Nephron progenitor cell (in vitro differentiated cells): Measurements from ENCODE around the gene RABL2A.
A peak's percentile ranks its signal among the peaks of the same experiment; 100 is the strongest.
"Not testable (repeated sequence)": the region's sequence is repeated elsewhere in the genome, so short reads cannot be mapped to it uniquely, and the experiment has no call there.

Experiments used
- DNase-seq: peaks from one replicate; pipeline ENCODE4 v3.0.0; 2021
- H3K27ac Mint-ChIP-seq: 2 replicates; pipeline ENCODE4 v1.8.0; 2021; ENCODE audit warnings: mild to moderate bottlenecking, moderate library complexity, mixed read lengths
- H3K27me3 Mint-ChIP-seq: 2 replicates; pipeline ENCODE4 v1.8.0; 2021; ENCODE audit warnings: mild to moderate bottlenecking, low read depth, mixed read lengths; ENCODE audit not compliant: poor library complexity
- H3K36me3 Mint-ChIP-seq: 2 replicates; pipeline ENCODE4 v1.8.0; 2021; ENCODE audit warnings: low read depth, mixed read lengths
- H3K4me1 Mint-ChIP-seq: 2 replicates; pipeline ENCODE4 v1.8.0; 2021; ENCODE audit warnings: mixed read lengths
- H3K4me3 Mint-ChIP-seq: 2 replicates; pipeline ENCODE4 v1.8.0; 2021; ENCODE audit warnings: mild to moderate bottlenecking, moderate library complexity, mixed read lengths
- H3K9me3 Mint-ChIP-seq: 2 replicates; pipeline ENCODE4 v1.8.0; 2021; ENCODE audit warnings: mild to moderate bottlenecking, moderate library complexity, mixed read lengths
- TF ChIP-seq, protein P1 (sequence below): fragments of 200-600 bp; sonication (generic); IDR thresholded peaks from 2 replicates; pipeline ENCODE4 v1.5.0; 2021; ENCODE audit warnings: antibody characterized with exemption

The RABL2A gene

DNA sequence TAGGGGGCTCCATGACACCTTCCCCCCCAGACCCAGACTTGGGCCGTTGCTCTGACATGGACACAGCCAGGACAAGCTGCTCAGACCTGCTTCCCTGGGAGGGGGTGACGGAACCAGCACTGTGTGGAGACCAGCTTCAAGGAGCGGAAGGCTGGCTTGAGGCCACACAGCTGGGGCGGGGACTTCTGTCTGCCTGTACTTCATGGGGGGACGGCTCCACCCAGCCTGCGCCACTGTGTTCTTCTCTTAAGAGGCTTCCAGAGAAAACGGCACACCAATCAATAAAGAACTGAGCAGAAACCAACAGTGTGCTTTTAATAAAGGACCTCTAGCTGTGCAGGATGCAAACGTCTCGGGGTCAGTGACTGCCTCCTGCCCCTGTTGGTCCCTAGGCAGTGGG lies 28.3 kb upstream of the RABL2A start:
- not testable (repeated sequence) for H3K9me3 Mint-ChIP-seq, H3K36me3 Mint-ChIP-seq, DNase-seq, H3K27ac Mint-ChIP-seq, H3K27me3 Mint-ChIP-seq, H3K4me1 Mint-ChIP-seq, H3K4me3 Mint-ChIP-seq

DNA sequence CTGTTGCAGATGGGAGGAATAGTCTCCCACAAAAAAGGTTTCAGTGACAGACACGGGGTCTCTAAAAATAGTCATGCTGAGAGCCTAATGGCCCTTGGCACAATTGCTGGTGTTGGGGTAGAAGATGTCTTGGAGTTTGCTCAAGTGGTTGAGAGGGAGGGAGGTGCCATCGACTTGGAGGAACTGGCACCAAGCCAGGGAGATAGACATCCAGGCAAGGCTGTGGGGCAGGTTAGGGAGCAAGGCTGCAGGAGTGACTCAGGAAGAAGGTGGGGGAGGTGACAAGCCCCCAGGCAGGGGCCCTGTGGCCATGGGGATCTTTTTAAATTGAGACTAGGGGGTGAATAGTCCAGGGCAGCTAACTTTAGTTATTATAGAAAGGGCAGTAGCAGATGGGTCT lies 27.9 kb upstream of the RABL2A start:
- not testable (repeated sequence) for H3K4me3 Mint-ChIP-seq

DNA sequence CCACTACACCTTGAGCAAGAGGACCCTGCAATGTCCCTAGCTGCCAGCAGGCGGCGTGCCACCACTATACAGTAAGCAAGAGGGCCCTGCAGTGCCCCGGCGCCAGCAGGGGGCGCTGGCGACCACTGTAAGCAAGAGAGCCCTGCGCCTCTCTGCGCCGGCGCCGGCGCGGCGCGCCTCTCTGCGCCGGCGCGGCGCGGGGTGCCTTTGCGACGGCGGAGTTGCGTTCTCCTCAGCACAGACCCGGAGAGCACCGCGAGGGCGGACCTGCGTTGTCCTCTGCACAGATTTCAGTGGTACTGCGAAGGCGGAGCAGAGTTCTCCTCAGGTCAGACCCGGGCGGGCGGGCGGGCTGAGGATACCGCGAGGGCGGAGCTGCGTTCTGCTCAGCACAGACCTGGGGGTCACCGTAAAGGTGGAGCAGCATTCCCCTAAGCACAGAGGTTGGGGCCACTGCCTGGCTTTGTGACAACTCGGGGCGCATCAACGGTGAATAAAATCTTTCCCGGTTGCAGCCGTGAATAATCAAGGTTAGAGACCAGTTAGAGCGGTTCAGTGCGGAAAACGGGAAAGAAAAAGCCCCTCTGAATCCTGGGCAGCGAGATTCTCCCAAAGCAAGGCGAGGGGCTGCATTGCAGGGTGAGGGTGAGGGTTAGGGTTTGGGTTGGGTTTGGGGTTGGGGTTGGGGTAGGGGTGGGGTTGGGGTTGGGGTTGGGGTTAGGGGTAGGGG lies 24.9 kb upstream of the RABL2A start:
- H3K4me1 Mint-ChIP-seq, H3K27ac Mint-ChIP-seq, H3K9me3 Mint-ChIP-seq, H3K27me3 Mint-ChIP-seq, H3K36me3 Mint-ChIP-seq: not testable (repeated sequence)
- peak; percentile 33 for DNase-seq
- peak overlapping the region; percentile 40 for H3K4me3 Mint-ChIP-seq

More for the DNA sequence above, 27.9 kb upstream of the RABL2A start:
- not testable (repeated sequence) for H3K4me1 Mint-ChIP-seq, H3K36me3 Mint-ChIP-seq, H3K27ac Mint-ChIP-seq, H3K9me3 Mint-ChIP-seq, H3K27me3 Mint-ChIP-seq, DNase-seq

DNA sequence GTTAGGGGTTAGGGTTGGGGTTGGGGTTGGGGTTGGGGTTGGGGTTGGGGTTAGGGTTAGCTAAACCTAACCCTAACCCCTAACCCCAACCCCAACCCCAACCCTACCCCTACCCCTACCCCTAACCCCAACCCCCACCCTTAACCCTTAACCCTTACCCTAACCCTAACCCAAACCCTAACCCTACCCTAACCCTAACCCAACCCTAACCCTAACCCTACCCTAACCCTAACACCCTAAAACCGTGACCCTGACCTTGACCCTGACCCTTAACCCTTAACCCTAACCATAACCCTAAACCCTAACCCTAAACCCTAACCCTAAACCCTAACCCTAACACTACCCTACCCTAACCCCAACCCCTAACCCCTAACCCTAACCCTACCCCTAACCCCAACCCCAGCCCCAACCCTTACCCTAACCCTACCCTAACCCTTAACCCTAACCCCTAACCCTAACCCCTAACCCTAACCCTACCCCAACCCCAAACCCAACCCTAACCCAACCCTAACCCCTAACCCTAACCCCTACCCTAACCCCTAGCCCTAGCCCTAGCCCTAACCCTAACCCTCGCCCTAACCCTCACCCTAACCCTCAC lies 24.1 kb upstream of the RABL2A start:
- peak overlapping the region; percentile 95 for H3K4me3 Mint-ChIP-seq
- H3K9me3 Mint-ChIP-seq = peaks cover 5% of the 10 kb centered on the region
- H3K27ac Mint-ChIP-seq = peak overlapping the region; percentile 93
- peaks cover 3% of the 10 kb centered on the region for H3K27me3 Mint-ChIP-seq
- TF ChIP-seq, protein P1, sequence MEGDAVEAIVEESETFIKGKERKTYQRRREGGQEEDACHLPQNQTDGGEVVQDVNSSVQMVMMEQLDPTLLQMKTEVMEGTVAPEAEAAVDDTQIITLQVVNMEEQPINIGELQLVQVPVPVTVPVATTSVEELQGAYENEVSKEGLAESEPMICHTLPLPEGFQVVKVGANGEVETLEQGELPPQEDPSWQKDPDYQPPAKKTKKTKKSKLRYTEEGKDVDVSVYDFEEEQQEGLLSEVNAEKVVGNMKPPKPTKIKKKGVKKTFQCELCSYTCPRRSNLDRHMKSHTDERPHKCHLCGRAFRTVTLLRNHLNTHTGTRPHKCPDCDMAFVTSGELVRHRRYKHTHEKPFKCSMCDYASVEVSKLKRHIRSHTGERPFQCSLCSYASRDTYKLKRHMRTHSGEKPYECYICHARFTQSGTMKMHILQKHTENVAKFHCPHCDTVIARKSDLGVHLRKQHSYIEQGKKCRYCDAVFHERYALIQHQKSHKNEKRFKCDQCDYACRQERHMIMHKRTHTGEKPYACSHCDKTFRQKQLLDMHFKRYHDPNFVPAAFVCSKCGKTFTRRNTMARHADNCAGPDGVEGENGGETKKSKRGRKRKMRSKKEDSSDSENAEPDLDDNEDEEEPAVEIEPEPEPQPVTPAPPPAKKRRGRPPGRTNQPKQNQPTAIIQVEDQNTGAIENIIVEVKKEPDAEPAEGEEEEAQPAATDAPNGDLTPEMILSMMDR = no peak
- no peak for DNase-seq
- H3K4me1 Mint-ChIP-seq = peaks cover 4% of the 10 kb centered on the region
- no peaks in the 10 kb centered on the region for H3K36me3 Mint-ChIP-seq

DNA sequence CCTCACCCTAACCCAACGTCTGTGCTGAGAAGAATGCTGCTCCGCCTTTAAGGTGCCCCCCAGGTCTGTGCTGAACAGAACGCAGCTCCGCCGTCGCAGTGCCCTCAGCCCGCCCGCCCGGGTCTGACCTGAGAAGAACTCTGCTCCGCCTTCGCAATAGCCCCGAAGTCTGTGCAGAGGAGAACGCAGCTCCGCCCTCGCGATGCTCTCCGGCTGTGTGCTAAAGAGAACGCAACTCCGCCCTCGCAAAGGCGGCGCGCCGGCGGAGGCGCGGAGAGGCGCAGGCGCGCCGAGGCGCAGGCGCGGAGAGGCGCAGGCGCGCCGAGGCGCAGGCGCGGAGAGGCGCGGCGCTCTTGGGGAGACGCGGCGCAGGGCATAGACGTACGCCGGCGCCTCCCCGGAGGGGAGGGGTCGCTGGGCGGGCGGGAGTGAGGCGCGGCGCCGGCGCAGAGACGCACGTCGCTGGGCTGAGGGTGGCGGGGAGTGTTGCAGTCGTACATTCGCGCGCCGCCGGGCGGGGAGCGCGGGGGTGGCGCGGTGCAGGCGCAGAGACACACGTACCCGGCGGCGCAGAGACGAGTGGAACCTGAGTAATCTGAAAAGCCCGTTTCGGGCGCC lies 23.5 kb upstream of the RABL2A start:
- H3K9me3 Mint-ChIP-seq, H3K36me3 Mint-ChIP-seq, H3K27me3 Mint-ChIP-seq, H3K4me1 Mint-ChIP-seq: not testable (repeated sequence)
- peak overlapping the region; percentile 95 for H3K4me3 Mint-ChIP-seq
- DNase-seq = peak; percentile 79
- H3K27ac Mint-ChIP-seq = peak overlapping the region; percentile 93

DNA sequence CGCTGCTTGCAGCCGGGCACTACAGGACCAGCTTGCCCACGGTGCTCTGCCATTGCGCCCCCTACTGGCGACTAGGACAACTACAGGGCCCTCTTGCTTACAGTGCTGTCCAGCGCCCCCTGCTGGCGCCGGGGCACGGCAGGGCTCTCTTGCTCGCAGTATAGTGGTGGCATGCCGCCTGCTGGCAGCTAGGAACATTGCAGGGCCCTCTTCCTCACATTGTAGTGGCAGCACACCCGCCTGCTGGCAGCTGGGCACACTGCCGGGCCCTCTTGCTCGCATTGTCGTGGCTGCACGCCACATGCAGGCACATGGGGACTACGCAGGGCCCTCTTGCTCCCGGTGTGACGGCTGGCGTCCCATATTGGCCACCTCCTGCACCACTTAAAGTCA lies 23.0 kb upstream of the RABL2A start:
- TF ChIP-seq, protein P1 = peak; percentile 100
- H3K4me1 Mint-ChIP-seq, H3K27me3 Mint-ChIP-seq, H3K36me3 Mint-ChIP-seq, H3K9me3 Mint-ChIP-seq: not testable (repeated sequence)
- DNase-seq = peak; percentile 89
- Mint-ChIP-seq H3K27ac (peak overlapping the region; percentile 92), H3K4me3 (peak overlapping the region; percentile 95)

DNA sequence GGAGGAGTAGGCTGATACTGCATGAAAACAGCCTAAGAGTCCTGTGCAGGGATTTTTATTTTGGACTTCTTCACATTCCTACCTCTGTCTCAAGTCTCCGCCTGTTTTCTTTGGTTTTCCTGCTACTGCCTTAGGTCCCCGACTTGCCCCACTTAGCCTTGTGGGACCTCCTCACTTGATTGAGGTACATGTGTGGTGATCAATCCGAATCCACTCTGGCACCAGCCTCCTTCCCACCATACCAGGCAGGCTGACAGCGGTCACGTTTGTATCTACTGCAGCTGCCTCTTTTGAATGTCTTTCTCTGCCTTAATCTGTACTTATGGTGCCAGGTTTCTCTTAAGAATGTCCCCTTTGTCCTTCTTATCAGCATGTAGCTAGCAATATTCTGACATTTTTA lies 22.4 kb upstream of the RABL2A start:
- H3K4me3 Mint-ChIP-seq = peak overlapping the region; percentile 95
- H3K4me1 Mint-ChIP-seq, H3K9me3 Mint-ChIP-seq, H3K36me3 Mint-ChIP-seq, H3K27me3 Mint-ChIP-seq, H3K27ac Mint-ChIP-seq, DNase-seq: not testable (repeated sequence)

DNA sequence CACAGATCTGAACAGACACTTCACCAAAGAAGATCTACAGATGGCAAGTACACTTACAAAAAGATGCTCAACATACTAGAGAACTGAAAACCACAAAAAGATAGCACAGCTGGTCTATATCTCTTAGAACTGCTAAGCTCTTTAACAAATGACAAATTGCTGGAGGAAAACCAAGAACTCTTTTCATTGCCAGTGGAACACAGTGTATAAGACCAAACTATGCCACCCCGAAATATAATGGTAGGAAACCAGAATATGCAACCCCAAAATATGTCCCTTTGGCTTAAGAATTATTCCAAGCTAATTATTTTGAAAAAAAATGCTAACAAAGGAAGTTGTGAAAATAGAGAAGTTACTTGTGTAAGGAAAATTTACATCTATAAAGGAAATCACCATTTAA lies 21.0 kb upstream of the RABL2A start:
- not testable (repeated sequence) for H3K27me3 Mint-ChIP-seq, H3K36me3 Mint-ChIP-seq, H3K9me3 Mint-ChIP-seq, DNase-seq, H3K27ac Mint-ChIP-seq, H3K4me3 Mint-ChIP-seq, H3K4me1 Mint-ChIP-seq

DNA sequence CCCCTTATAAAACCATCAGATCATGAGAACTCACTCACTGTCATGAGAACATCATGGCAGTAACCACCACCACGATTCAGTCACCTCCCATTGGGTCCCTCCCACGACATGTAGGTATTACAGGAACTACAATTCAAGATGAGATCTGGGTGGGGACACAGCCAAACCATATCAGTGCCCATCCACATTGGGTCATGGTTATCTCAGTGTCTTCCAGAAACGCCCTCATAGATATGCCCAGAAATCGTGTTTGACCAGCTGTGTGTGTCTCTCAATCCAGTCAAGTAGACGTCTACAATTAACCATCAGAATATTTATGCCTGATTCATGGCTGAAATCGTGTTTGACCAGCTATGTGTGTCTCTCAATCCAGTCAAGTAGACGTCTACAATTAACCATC lies 17.2 kb upstream of the RABL2A start:
- H3K36me3 Mint-ChIP-seq, H3K27me3 Mint-ChIP-seq, H3K4me3 Mint-ChIP-seq, H3K27ac Mint-ChIP-seq, H3K4me1 Mint-ChIP-seq, DNase-seq, H3K9me3 Mint-ChIP-seq: not testable (repeated sequence)

DNA sequence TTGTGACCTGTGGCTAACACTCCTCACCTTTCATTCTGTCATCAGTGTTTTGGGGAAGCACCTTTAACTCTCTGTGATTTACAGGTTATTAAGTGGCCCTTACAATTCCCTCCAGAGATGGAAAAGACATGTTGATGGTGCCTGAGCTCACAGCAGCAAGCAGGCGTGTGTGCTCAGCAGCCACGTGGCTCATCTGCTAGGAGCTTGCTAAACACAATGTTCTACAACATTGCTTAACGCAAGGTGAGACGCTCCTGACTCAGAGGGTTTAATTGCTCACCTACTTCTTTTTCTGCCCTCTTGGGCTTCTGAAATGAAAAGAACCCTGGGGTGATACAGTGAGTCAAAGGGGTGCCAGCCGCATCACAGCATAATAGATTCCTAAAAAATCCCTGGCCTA lies 6.1 kb upstream of the RABL2A start:
- H3K36me3 Mint-ChIP-seq, H3K27ac Mint-ChIP-seq, H3K27me3 Mint-ChIP-seq, H3K4me1 Mint-ChIP-seq, DNase-seq, H3K9me3 Mint-ChIP-seq, H3K4me3 Mint-ChIP-seq: not testable (repeated sequence)

DNA sequence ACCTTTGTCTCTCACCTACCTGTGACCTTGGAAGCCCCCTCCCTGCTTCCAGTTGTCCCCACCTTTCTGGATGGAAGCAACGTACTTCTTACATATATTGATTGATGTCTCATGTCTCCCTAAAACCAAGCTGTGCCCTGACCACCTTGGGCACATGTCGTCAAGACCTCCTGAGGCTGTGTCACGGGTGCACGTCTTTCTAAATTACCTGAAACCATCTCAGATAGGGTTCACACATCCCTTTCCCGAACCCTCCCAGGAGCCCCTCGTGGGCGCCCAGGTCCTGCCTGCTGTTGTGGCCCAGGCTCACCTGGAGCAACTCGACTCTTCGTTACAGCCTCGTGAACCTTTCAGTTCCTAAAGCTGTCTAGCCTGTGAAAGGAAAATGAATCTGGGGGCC lies 1.2 kb upstream of the RABL2A start:
- not testable (repeated sequence) for H3K27me3 Mint-ChIP-seq, H3K9me3 Mint-ChIP-seq, H3K4me1 Mint-ChIP-seq, H3K36me3 Mint-ChIP-seq, DNase-seq, H3K27ac Mint-ChIP-seq
- H3K4me3 Mint-ChIP-seq = peak overlapping the region; percentile 58

DNA sequence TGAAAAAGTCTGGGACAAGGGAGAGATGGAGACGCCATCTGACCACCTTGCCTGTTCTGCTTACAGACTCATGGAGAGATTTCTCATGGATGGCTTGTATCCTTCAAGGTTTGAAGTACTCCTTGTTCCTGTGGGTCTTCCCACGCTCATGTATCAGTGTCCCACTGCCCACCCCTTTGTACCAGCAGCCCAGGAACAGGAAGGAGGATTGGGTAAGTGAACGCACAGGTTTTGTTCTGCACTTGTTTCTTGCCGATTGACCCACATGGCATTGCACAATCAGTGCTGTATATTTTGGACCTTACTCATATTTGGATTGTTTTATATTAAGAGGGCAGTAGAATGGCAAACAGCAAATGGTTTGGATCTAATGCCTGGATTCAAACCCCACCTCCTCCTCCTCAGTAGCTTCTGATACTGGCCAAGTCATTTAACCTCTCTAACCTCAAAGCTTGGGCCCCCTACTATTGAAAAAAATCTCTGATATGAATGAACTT lies 5.8 kb downstream of the RABL2A start:
- H3K27me3 Mint-ChIP-seq, H3K4me3 Mint-ChIP-seq, H3K36me3 Mint-ChIP-seq, H3K4me1 Mint-ChIP-seq, DNase-seq, H3K9me3 Mint-ChIP-seq: not testable (repeated sequence)
- H3K27ac Mint-ChIP-seq = peak overlapping the region; percentile 21

DNA sequence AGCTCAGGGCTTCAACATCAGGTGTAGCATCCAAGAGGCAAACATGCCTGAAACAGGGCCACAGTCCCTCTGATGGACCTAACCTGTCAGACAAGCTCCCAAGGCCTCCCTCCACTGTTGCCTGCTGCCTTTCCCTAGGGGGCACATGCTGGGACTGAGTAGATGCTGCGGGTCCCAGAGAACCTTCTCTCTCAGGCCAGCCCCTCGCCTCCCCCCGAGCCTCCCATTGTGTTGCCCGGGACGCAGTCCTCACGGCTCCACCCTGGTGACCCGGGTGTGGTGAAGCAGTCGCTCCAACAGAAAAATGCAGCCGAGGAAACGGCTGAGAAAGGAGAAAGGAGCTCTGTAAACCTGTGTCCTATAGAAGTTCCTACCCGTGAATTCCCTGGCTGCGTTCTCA lies 8.3 kb downstream of the RABL2A start:
- H3K4me1 Mint-ChIP-seq, H3K27me3 Mint-ChIP-seq, H3K36me3 Mint-ChIP-seq, H3K9me3 Mint-ChIP-seq, H3K4me3 Mint-ChIP-seq, H3K27ac Mint-ChIP-seq, DNase-seq: not testable (repeated sequence)
